ENCODE measurements around the gene PRR14L.
A peak's percentile ranks its signal among the peaks of the same experiment; 100 is the strongest.
"Not testable (repeated sequence)": the region's sequence is repeated elsewhere in the genome, so short reads cannot be mapped to it uniquely, and the experiment has no call there.

Gene PRR14L

GRCh38 chr22:31764785-31765184 lies 14.9 kb upstream of the PRR14L start:
- no peak overlapping the region for H3K4me3 ChIP-seq (ENCODE audit: control insufficient read depth, low read depth, low read length)
- DNase-seq (ENCODE audit: low read depth), result no peak
- TF ChIP-seq CTCF (IDR thresholded peaks at IDR 0.05; ENCODE audit: control insufficient read depth, insufficient read depth, low read depth, low read length, missing control alignments), result no peak

DNA sequence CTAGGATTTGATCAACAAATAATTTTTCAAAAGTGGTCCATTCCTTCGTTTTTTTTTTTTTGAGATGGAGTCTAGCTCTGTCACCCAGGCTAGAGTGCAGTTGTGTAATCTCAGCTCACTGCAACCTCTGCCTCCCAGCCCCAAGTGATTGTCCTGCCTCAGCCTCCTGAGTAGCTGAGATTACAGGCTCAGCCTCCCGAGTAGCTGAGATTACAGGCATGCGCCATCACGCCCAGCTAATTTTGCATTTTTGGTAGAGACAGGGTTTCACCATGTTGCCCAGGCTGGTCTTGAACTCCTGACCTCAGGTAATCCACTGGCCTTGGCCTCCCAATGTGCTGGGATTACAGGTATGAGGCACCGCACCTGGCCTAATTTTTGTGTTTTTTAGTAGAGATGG lies 8.9 kb upstream of the PRR14L start:
- not testable (repeated sequence) for H3K4me3 ChIP-seq (ENCODE audit: control insufficient read depth, low read depth, low read length); DNase-seq (ENCODE audit: low read depth)

DNA sequence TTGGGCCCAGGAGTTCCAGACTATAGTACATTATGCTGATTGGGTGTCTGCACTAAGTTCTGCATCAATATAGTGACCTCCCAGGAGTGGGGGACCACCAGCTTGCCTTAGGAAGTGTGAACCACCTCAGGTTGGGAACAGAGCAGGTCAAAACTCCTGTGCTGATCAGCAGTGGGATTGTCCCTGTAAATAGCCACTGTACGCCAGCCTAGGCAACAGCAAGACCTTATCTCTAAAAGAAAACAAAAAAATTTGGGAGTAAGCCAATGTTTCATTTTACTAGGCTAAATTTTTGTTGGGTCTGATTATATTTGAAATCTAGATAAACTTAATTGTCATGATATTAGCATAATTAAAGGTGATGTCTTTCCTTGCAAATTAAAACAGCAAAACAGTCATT lies 7.3 kb upstream of the PRR14L start:
- TF ChIP-seq CTCF (IDR thresholded peaks at IDR 0.05; ENCODE audit: control insufficient read depth, insufficient read depth, low read depth, low read length, missing control alignments), result no peak
- no peak for DNase-seq (ENCODE audit: low read depth)
- H3K4me3 ChIP-seq (ENCODE audit: control insufficient read depth, low read depth, low read length), result no peak overlapping the region

GRCh38 chr22:31754813-31755212 lies 4.9 kb upstream of the PRR14L start:
- peak overlapping the region; percentile 68; the same call in 1 of the 2 replicates for H3K4me3 ChIP-seq (ENCODE audit: control insufficient read depth, low read depth, low read length)
- TF ChIP-seq CTCF (IDR thresholded peaks at IDR 0.05; ENCODE audit: control insufficient read depth, insufficient read depth, low read depth, low read length, missing control alignments), result no peak
- DNase-seq (ENCODE audit: low read depth), result no peak

DNA sequence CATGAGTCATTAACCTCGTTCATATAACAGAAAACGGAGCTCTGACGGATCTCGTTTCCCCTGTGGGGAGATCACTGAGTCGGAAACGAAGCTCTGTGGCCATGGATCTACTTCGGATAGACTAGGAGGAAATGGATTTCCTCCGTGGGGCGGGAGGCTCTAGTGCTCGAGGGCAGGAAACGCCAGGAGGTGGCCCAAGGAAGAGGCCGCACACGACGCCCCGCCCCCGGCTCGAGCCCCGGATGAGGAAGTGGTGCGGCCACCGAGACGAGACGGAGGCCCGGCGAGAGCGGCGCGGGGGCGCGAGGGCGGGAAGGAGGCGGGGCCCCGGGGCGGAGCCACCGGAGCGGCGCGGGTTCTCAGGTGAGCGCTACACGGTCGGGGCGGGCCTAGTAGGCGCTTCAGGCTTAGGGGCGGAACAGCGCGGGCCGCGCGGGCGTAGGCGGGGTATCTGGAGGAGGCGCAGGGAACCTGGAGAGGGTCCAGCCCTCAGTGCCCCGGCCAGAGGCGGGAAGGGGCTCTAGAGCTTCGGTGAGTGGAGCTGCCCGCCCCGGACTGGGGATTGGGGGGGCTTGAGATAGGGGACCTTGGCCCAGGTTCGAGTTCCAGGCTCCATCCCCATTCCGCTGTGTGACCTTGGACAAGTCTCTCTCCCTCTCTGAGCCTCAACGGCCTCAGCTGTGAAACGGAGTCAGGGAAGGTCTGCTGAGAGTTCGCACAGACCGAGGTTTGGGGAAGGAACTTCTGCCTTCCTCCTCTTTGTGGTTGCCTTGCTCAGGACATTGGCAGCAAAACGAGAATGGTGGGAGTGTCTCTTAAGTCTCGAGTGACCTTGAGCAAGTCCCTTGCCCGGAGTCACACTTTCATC lies 3.9 kb upstream of the PRR14L start, which contains the start of gene DEPDC5:
Gene DEPDC5 (plus strand): TSS at position 386 of the 868 bp plus-strand sequence. CDS start 903 bp downstream, outside the sequence.
- H3K4me3 ChIP-seq (ENCODE audit: control insufficient read depth, low read depth, low read length), result peak within 1 kb of the TSS; percentile 68
- no peak for TF ChIP-seq CTCF (IDR thresholded peaks at IDR 0.05; ENCODE audit: control insufficient read depth, insufficient read depth, low read depth, low read length, missing control alignments)
- DNase-seq (ENCODE audit: low read depth), result peak; percentile 56

- no peak for TF ChIP-seq CTCF (IDR thresholded peaks at IDR 0.05; ENCODE audit: control insufficient read depth, insufficient read depth, low read depth, low read length, missing control alignments)
- H3K4me3 ChIP-seq (ENCODE audit: control insufficient read depth, low read depth, low read length), result peak overlapping the region; percentile 68
- no peak for DNase-seq (ENCODE audit: low read depth)
Measured at GRCh38 chr22:31753005-31753633, 3.2 kb upstream of the PRR14L start.

All from AG09309 (cell line).